Mesenchymal stem cell (in vitro differentiated cells and primary cell): Measurements from ENCODE around the gene NAA20.
A peak's percentile ranks its signal among the peaks of the same experiment; 100 is the strongest.

Source experiments
- DNase-seq: peaks from one replicate; pipeline ENCODE4 v3.0.0-alpha.2; 2013
- H2AFZ ChIP-seq: one replicate; pipeline ENCODE4 v1.6.1; 2013; ENCODE audit warnings: low read depth, mild to moderate bottlenecking, control low read depth, inconsistent platforms, low read length, moderate library complexity
- H2AK5ac ChIP-seq: 2 replicates; pipeline ENCODE4 v1.6.1; 2013; ENCODE audit warnings: low read length, moderate library complexity, mild to moderate bottlenecking, inconsistent platforms; ENCODE audit not compliant: severe bottlenecking
- H2BK120ac ChIP-seq: one replicate; pipeline ENCODE4 v1.6.1; 2013; ENCODE audit warnings: low read depth, mild to moderate bottlenecking, inconsistent platforms, low read length, moderate library complexity
- H2BK12ac ChIP-seq, 2 experiments: one replicate each; pipeline ENCODE4 v1.6.1; 2013; ENCODE audit warnings: inconsistent platforms in 2 of 2, low read length in 2 of 2, mild to moderate bottlenecking in 2 of 2, moderate library complexity in 2 of 2, control low read depth in 1 of 2
- H2BK15ac ChIP-seq: one replicate; pipeline ENCODE4 v1.6.1; 2013; ENCODE audit warnings: mild to moderate bottlenecking, low read depth, inconsistent platforms; ENCODE audit not compliant: poor library complexity, severe bottlenecking
- H2BK5ac ChIP-seq: 2 replicates; pipeline ENCODE4 v1.6.1; 2013; ENCODE audit warnings: low read depth, mild to moderate bottlenecking, low read length, control low read depth, inconsistent platforms; ENCODE audit not compliant: poor library complexity, severe bottlenecking
- H3K14ac ChIP-seq, 2 experiments: one replicate each; pipeline ENCODE4 v1.6.1; 2013; ENCODE audit warnings: inconsistent platforms in 2 of 2, low read length in 2 of 2, control low read depth in 1 of 2, mild to moderate bottlenecking in 1 of 2, moderate library complexity in 1 of 2
- H3K18ac ChIP-seq, 2 experiments: one replicate each; pipeline ENCODE4 v1.6.1; 2013; ENCODE audit warnings: inconsistent platforms in 2 of 2, low read length in 2 of 2, control low read depth in 1 of 2, low read depth in 1 of 2, mild to moderate bottlenecking in 1 of 2
- H3K23ac ChIP-seq, 2 experiments: one replicate each; pipeline ENCODE4 v1.6.1; 2013; ENCODE audit warnings: inconsistent platforms in 2 of 2, low read length in 2 of 2, mild to moderate bottlenecking in 2 of 2, moderate library complexity in 2 of 2, control low read depth in 1 of 2
- H3K27ac ChIP-seq: 2 replicates; pipeline ENCODE4 v1.5.1; 2013; ENCODE audit warnings: mild to moderate bottlenecking, moderate library complexity, low read length, control low read depth, inconsistent platforms; ENCODE audit not compliant: poor library complexity, severe bottlenecking
- H3K27me3 ChIP-seq, 2 experiments: 2 replicates each; pipeline versions ENCODE4 v1.6.1 to v1.7.0; 2013; ENCODE audit warnings: low read length in 2 of 2, mild to moderate bottlenecking in 2 of 2, moderate library complexity in 2 of 2, control low read depth in 1 of 2, inconsistent platforms in 1 of 2; ENCODE audit not compliant: control insufficient read depth in 1 of 2, insufficient read depth in 1 of 2
- H3K36me3 ChIP-seq, 2 experiments: 2 replicates each; pipeline versions ENCODE4 v1.6.1 to v1.7.0; 2013; ENCODE audit warnings: low read length in 2 of 2, control low read depth in 1 of 2, inconsistent platforms in 1 of 2, low read depth in 1 of 2, mild to moderate bottlenecking in 1 of 2; ENCODE audit not compliant: insufficient read depth in 2 of 2, control insufficient read depth in 1 of 2
- H3K4ac ChIP-seq, 2 experiments: one replicate each; pipeline ENCODE4 v1.6.1; 2013; ENCODE audit warnings: inconsistent platforms in 2 of 2, low read length in 2 of 2, mild to moderate bottlenecking in 2 of 2, moderate library complexity in 2 of 2, control low read depth in 1 of 2, low read depth in 1 of 2
- H3K4me1 ChIP-seq: 2 replicates; pipeline ENCODE4 v1.6.1; 2013; ENCODE audit warnings: low read depth, low read length, control low read depth; ENCODE audit not compliant: control insufficient read depth, insufficient read depth
- H3K4me2 ChIP-seq: 2 replicates; pipeline ENCODE4 v1.6.1; 2013; ENCODE audit warnings: low read length, mild to moderate bottlenecking, inconsistent platforms; ENCODE audit not compliant: poor library complexity, severe bottlenecking
- H3K4me3 ChIP-seq, 2 experiments: 2 replicates each; pipeline versions ENCODE4 v1.5.1 to v1.7.0; 2013; ENCODE audit warnings: low read length in 2 of 2, mild to moderate bottlenecking in 2 of 2, control low read depth in 1 of 2, low read depth in 1 of 2; ENCODE audit not compliant: insufficient read depth in 1 of 2
- H3K79me1 ChIP-seq: replicated peaks from 2 replicates; pipeline ENCODE4 v1.6.1; 2013; ENCODE audit warnings: mild to moderate bottlenecking, control low read depth, low read length, inconsistent platforms; ENCODE audit not compliant: poor library complexity, severe bottlenecking
- H3K9ac ChIP-seq: 2 replicates; pipeline ENCODE4 v1.7.0; 2013; ENCODE audit warnings: mild to moderate bottlenecking, low read length, moderate library complexity
- H3K9me3 ChIP-seq: 2 replicates; pipeline ENCODE4 v1.7.0; 2013; ENCODE audit warnings: mild to moderate bottlenecking, low read length; ENCODE audit not compliant: control insufficient read depth
- H4K8ac ChIP-seq: one replicate; pipeline ENCODE4 v1.6.1; 2013; ENCODE audit warnings: inconsistent platforms, mild to moderate bottlenecking, low read length, moderate library complexity
- H4K91ac ChIP-seq: one replicate; pipeline ENCODE4 v1.6.1; 2013; ENCODE audit warnings: mild to moderate bottlenecking, low read length, inconsistent platforms
- WGBS: methylation state at CpG from one replicate; pipeline ENCODE4 v1.1.7; 2013; ENCODE audit warnings: mixed read lengths; 5-methylcytosine and 5-hydroxymethylcytosine counted together

The NAA20 gene

GRCh38 chr20:19986419-19986818 is 30.7 kb upstream of the NAA20 start:
- no peak overlapping the region for H2AFZ ChIP-seq
- H3K18ac ChIP-seq = no peak overlapping the region
- H3K23ac ChIP-seq = no peak overlapping the region
- no peak overlapping the region for H4K91ac ChIP-seq
- no peak overlapping the region for H4K8ac ChIP-seq
- peaks cover 12% of the 10 kb centered on the region for H3K4me1 ChIP-seq
- H3K4me2 ChIP-seq = no peak overlapping the region
- H2BK120ac ChIP-seq = no peak overlapping the region
- no peak overlapping the region for H2BK5ac ChIP-seq
- H2BK15ac ChIP-seq = no peak overlapping the region
- no peaks in the 10 kb centered on the region for H3K9me3 ChIP-seq
- H3K36me3 ChIP-seq = peaks cover 16 to 62% of the 10 kb centered on the region in 2 experiments
- H3K27me3 ChIP-seq = no peaks in the 10 kb centered on the region
- DNase-seq = peak; percentile 71
- no peak overlapping the region for H3K14ac ChIP-seq
- H2AK5ac ChIP-seq = no peak overlapping the region
- peak overlapping the region; percentile 34 for H3K9ac ChIP-seq
- no peaks in the 10 kb centered on the region for H3K79me1 ChIP-seq
- H3K27ac ChIP-seq = peak overlapping the region; percentile 12
- 43% methylated on average over 4 of the region's 6 CpGs for WGBS
- peak overlapping the region in 1 of 2 experiments; percentile 4 for H3K4me3 ChIP-seq
- no peak overlapping the region for H2BK12ac ChIP-seq
- H3K4ac ChIP-seq = no peak overlapping the region

GRCh38 chr20:19987046-19987445 is 30.1 kb upstream of the NAA20 start:
- WGBS = no CpG with 5 or more reads among the region's 4 CpGs
- no peak overlapping the region for H2BK120ac ChIP-seq
- H3K4ac ChIP-seq = no peak overlapping the region
- peaks cover 9% of the 10 kb centered on the region for H3K4me1 ChIP-seq
- no peaks in the 10 kb centered on the region for H3K27me3 ChIP-seq
- no peak overlapping the region for H4K8ac ChIP-seq
- H3K36me3 ChIP-seq = peaks cover 12 to 64% of the 10 kb centered on the region in 2 experiments
- H3K23ac ChIP-seq = no peak overlapping the region
- H2AK5ac ChIP-seq = no peak overlapping the region
- no peaks in the 10 kb centered on the region for H3K9me3 ChIP-seq
- peak overlapping the region; percentile 23 for H3K9ac ChIP-seq
- no peak overlapping the region for H2AFZ ChIP-seq
- no peak overlapping the region for H2BK5ac ChIP-seq
- H4K91ac ChIP-seq = no peak overlapping the region
- H3K4me3 ChIP-seq = peak overlapping the region in 1 of 2 experiments; percentile 4
- H3K27ac ChIP-seq = no peak overlapping the region
- no peak overlapping the region for H3K18ac ChIP-seq
- H3K14ac ChIP-seq = no peak overlapping the region
- H3K79me1 ChIP-seq = no peaks in the 10 kb centered on the region
- no peak overlapping the region for H2BK15ac ChIP-seq
- DNase-seq = no peak
- no peak overlapping the region for H2BK12ac ChIP-seq
- H3K4me2 ChIP-seq = no peak overlapping the region

- H3K4me1 ChIP-seq = peaks cover 13% of the 10 kb centered on the region
- H2AFZ ChIP-seq = no peak overlapping the region
- no peak overlapping the region for H3K9ac ChIP-seq
- no peak for DNase-seq
- peak overlapping the region in 1 of 2 experiments; percentile 71 for H2BK12ac ChIP-seq
- H3K27ac ChIP-seq = peak overlapping the region; percentile 48
- H3K23ac ChIP-seq = no peak overlapping the region
- no peak overlapping the region for H2BK15ac ChIP-seq
- H3K79me1 ChIP-seq = no peaks in the 10 kb centered on the region
- H3K14ac ChIP-seq = no peak overlapping the region
- H3K27me3 ChIP-seq = no peaks in the 10 kb centered on the region
- H2AK5ac ChIP-seq = no peak overlapping the region
- H3K9me3 ChIP-seq = no peaks in the 10 kb centered on the region
- H2BK5ac ChIP-seq = no peak overlapping the region
- peak overlapping the region; percentile 66 for H4K8ac ChIP-seq
- no peak overlapping the region for H2BK120ac ChIP-seq
- no peak overlapping the region for H3K4me3 ChIP-seq
- H3K36me3 ChIP-seq = peaks cover 6 to 67% of the 10 kb centered on the region in 2 experiments
- 79% methylated on average over 4 of the region's 5 CpGs for WGBS
- no peak overlapping the region for H3K4ac ChIP-seq
- H3K4me2 ChIP-seq = no peak overlapping the region
- H3K18ac ChIP-seq = peak overlapping the region in 1 of 2 experiments; percentile 14
- H4K91ac ChIP-seq = no peak overlapping the region
Measured at GRCh38 chr20:19990850-19991249, 26.3 kb upstream of the NAA20 start.

GRCh38 chr20:19991308-19991707 is 25.9 kb upstream of the NAA20 start:
- no peak overlapping the region for H3K4me3 ChIP-seq
- no peak overlapping the region for H2BK5ac ChIP-seq
- no peak overlapping the region for H2BK15ac ChIP-seq
- DNase-seq = no peak
- H3K4me1 ChIP-seq = peaks cover 13% of the 10 kb centered on the region
- no peak overlapping the region for H4K91ac ChIP-seq
- H3K4me2 ChIP-seq = no peak overlapping the region
- H3K79me1 ChIP-seq = no peaks in the 10 kb centered on the region
- peaks cover 11 to 70% of the 10 kb centered on the region in 2 experiments for H3K36me3 ChIP-seq
- H3K18ac ChIP-seq = peak overlapping the region in 1 of 2 experiments; percentile 21
- H3K4ac ChIP-seq = no peak overlapping the region
- no peak overlapping the region for H2BK120ac ChIP-seq
- no peak overlapping the region for H2BK12ac ChIP-seq
- H3K27me3 ChIP-seq = no peaks in the 10 kb centered on the region
- H3K14ac ChIP-seq = no peak overlapping the region
- peak overlapping the region; percentile 90 for H2AK5ac ChIP-seq
- no peak overlapping the region for H2AFZ ChIP-seq
- H3K9ac ChIP-seq = peak overlapping the region; percentile 85
- no peak overlapping the region for H3K23ac ChIP-seq
- WGBS = no CpG with 5 or more reads among the region's 1 CpG
- peak overlapping the region; percentile 75 for H3K27ac ChIP-seq
- no peak overlapping the region for H4K8ac ChIP-seq
- H3K9me3 ChIP-seq = no peaks in the 10 kb centered on the region
